ENCODE data around the gene SBNO1.

DNA sequence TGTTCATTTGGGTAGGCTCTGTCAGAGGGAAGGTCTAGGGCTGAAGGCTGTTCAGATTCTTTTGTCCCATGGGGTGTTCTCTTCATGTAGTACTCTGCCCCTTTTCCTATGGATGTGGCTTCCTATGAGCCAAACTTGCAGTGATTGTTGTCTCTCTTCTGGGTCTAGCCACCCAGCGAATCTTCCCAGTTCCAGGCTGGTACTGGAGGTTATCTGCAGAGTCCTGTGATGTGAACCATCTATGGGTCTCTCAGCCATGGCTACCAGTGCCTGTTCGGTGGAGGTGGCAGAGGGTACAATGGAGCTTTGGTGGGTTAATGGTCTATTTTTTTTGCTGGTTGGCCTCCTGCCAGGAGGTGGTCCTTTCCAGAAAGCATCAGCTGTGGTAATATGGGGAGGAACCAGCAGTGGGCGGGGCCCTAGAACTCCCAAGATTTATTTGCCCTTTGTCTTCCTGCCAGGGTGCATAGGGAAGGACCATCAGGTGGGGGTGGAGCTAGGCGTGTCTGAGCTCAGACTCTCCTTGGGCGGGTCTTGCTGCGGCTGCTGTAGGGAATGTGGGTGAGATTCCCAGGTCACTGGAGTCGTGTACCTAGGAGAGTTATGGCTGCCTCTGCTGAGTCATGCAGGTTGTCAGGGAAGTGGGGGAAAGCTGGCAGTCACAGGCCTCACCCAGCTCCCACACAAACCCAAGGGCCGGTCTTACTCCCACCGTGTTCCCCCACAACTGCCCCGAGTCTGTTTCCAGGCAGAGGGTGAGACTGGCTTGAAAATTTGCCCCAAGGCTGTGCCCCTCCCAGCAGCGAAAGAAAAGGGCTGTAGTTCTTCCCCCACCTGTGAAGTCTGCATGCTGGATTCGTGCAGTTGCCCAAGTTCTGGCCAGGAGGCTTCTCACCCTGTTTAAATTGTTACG, 113.9 kb downstream of the SBNO1 start:
- TF ChIP-seq, protein P1, sequence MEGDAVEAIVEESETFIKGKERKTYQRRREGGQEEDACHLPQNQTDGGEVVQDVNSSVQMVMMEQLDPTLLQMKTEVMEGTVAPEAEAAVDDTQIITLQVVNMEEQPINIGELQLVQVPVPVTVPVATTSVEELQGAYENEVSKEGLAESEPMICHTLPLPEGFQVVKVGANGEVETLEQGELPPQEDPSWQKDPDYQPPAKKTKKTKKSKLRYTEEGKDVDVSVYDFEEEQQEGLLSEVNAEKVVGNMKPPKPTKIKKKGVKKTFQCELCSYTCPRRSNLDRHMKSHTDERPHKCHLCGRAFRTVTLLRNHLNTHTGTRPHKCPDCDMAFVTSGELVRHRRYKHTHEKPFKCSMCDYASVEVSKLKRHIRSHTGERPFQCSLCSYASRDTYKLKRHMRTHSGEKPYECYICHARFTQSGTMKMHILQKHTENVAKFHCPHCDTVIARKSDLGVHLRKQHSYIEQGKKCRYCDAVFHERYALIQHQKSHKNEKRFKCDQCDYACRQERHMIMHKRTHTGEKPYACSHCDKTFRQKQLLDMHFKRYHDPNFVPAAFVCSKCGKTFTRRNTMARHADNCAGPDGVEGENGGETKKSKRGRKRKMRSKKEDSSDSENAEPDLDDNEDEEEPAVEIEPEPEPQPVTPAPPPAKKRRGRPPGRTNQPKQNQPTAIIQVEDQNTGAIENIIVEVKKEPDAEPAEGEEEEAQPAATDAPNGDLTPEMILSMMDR (IDR thresholded peaks at IDR 0.05) = no peak
- TF ChIP-seq POLR2A (IDR thresholded peaks at IDR 0.05) = no peak
